T-helper 17 cell (primary cell): ENCODE data around the gene MST1. TPM values are rescaled to one million over a fixed set of nuclear protein-coding genes. Genes with fewer than 3 reads are reported as not detected.

ENCODE experiments used
- ATAC-seq: fragments of 150-1000 bp; cut with Tn5 transposase; 2 replicates; pipeline ENCODE4 v1.10.0; 2021; ENCODE audit warnings: mild to moderate bottlenecking, moderate library complexity
- DNase-seq, 3 donors: peaks; one replicate each; pipeline versions ENCODE4 v3.0.0 to v3.0.0-alpha.2; 2020 to 2021
- H3K9me3 ChIP-seq: one replicate; pipeline ENCODE4 v1.7.0; 2013; ENCODE audit warnings: low read length, mild to moderate bottlenecking; ENCODE audit not compliant: control insufficient read depth, poor library complexity, severe bottlenecking
- H3K27ac Mint-ChIP-seq: one replicate; pipeline ENCODE4 v1.8.0; 2022; ENCODE audit warnings: mild to moderate bottlenecking, moderate library complexity, mixed read lengths
- H3K27me3 Mint-ChIP-seq: one replicate; pipeline ENCODE4 v1.8.0; 2022; ENCODE audit warnings: mixed read lengths
- H3K36me3 Mint-ChIP-seq: one replicate; pipeline ENCODE4 v1.8.0; 2022; ENCODE audit warnings: low read depth, mixed read lengths
- H3K4me1 Mint-ChIP-seq: one replicate; pipeline ENCODE4 v1.8.0; 2022; ENCODE audit warnings: mild to moderate bottlenecking, mixed read lengths
- H3K4me3 Mint-ChIP-seq: one replicate; pipeline ENCODE4 v1.8.0; 2022; ENCODE audit warnings: mild to moderate bottlenecking, moderate library complexity, mixed read lengths
- total RNA-seq, 4 donors: library from RNA in 2 of 4; stranded (reverse) in 2 of 4; gene quantifications; one replicate each; pipeline ENCODE4 v1.2.3 and lab custom pipeline; 2022 to 2026

The MST1 gene
- total RNA-seq (10 to 100 TPM in 1 of 2 donors, 1 to 10 TPM in 1; 7.5 to 11.3 TPM), total RNA-seq (lab: John Stamatoyannopoulos, UW) (3.5 to 5.1 reads per million in 2 donors)

DNA sequence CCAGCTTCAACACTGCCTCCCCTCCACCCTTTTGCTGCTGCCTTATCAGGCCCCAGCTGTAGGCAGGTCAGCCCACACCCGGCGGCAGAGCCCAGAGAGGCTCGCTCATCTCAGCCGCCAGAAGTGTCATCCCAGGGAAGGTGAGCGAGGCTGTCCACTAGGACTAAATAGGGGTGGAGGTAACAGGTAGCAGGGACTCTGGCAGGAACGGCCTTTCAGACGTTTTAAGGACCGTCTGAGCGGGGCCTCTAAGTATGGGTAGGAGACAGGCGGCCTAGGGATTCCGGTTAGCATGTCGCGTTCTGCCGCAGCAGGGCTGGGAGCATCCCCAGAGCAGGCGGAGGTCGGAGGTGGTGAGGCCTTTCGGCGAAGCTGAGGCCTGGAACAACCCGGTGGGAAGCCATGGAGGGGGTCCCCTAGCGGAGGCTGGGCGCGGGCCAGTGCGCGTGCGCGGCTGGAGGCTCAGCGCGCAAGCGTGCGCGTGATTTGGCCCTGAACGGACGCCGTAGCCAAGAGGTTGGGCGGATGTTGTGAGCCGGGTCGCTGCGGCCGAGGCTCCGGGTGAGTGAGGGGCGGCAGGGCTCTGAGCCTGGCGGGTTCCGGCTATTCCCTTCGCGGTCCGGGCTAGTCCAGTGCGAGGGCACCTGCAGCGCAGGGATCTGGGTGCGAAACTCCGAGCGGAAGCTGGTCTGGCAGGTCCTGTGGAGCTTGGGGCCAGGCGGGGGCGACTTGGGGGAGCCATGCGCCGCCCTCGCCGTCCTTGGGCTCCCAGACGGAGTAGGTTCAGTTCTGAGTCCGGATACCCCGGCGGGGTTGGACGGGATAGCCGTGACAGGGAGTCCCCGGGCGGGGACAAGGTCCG lies at the start of gene MST1, which contains the start of gene RNF123:
Gene MST1 (minus strand): TSS at position 429 of the 862 bp plus-strand sequence. CDS start 783 bp downstream, outside the sequence.
Gene RNF123 (plus strand): TSS at position 512 of the 862 bp plus-strand sequence. CDS start 1,609 bp downstream, outside the sequence.
- Mint-ChIP-seq H3K4me1 (peaks cover 26% of the 10 kb centered on the region), H3K27me3 (peaks cover 5% of the 10 kb centered on the region)
- DNase-seq, result peak; percentile 89 to 92 (median 90)

GRCh38 chr3:49738067-49738713 lies 48.9 kb upstream of the MST1 start:
- Mint-ChIP-seq H3K27ac (no peak overlapping the region), H3K4me1 (peaks cover 6% of the 10 kb centered on the region), H3K4me3 (no peak overlapping the region), H3K36me3 (peaks cover 12% of the 10 kb centered on the region), H3K27me3 (no peaks in the 10 kb centered on the region)
- DNase-seq, result no peak
- H3K9me3 ChIP-seq, result no peaks in the 10 kb centered on the region
- ATAC-seq, result no peak

More for the DNA sequence above, at the start of gene MST1, which contains the start of gene RNF123:
- Mint-ChIP-seq H3K4me3 (peak within 1 kb of the TSS; percentile 98), H3K36me3 (no peaks in the 10 kb centered on the region), H3K27ac (peak within 1 kb of the TSS; percentile 98)
- H3K9me3 ChIP-seq, result no peaks in the 10 kb centered on the region
- peak; percentile 86 for ATAC-seq

DNA sequence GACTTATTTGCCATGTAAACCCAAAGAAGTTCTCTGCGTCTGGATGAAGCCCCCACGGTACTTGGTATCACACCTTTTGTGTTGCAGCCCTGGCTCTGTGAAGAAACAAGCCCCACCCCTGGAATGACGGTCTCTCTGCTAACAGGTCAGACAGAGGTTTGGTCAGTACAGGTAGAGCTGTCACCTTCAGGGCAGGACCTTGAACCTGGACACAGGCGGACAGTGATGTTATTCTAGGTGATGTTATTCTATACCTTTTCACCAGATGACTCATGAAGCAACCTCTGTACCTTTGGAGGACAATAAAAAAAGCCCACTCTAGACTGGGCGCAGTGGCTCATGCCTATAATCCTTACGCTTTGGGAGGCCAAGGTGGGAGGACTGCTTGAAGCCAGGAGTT lies 45.5 kb upstream of the MST1 start:
- DNase-seq (no peak), ATAC-seq (no peak)
- H3K27ac Mint-ChIP-seq, result no peak overlapping the region
- no peaks in the 10 kb centered on the region for H3K27me3 Mint-ChIP-seq
- H3K4me1 Mint-ChIP-seq, result peaks cover 3% of the 10 kb centered on the region
- no peaks in the 10 kb centered on the region for H3K9me3 ChIP-seq
- H3K4me3 Mint-ChIP-seq, result no peak overlapping the region
- H3K36me3 Mint-ChIP-seq, result peaks cover 12% of the 10 kb centered on the region

GRCh38 chr3:49733551-49733950 lies 44.3 kb upstream of the MST1 start:
- Mint-ChIP-seq H3K27me3 (no peaks in the 10 kb centered on the region), H3K36me3 (peaks cover 8% of the 10 kb centered on the region), H3K4me3 (no peak overlapping the region), H3K4me1 (peaks cover 3% of the 10 kb centered on the region), H3K27ac (no peak overlapping the region)
- ATAC-seq, result no peak
- no peak for DNase-seq
- H3K9me3 ChIP-seq, result no peaks in the 10 kb centered on the region

DNA sequence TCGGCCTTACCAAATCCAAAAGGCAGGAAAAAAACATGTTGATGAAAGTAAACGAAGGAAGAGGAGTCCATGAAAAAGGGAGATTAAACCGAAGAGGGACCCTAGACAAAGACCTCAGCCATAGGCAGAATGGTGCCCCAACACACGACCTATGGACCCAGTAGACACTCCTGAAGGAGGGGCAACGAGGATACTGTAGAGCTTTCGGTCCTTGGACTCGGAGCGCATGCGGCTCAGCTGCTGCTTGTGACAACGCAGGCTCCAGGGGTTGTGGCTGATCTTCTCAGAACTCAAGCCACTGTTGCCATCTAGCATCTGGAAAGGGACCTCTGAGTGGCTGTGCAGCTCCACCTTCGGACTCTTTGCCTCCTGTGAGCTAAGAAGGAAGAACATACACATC lies 43.3 kb upstream of the MST1 start:
- ATAC-seq (no peak), DNase-seq (no peak)
- no peaks in the 10 kb centered on the region for H3K9me3 ChIP-seq
- no peak overlapping the region for H3K4me3 Mint-ChIP-seq
- peaks cover 6% of the 10 kb centered on the region for H3K36me3 Mint-ChIP-seq
- peaks cover 3% of the 10 kb centered on the region for H3K4me1 Mint-ChIP-seq
- H3K27me3 Mint-ChIP-seq, result no peaks in the 10 kb centered on the region
- H3K27ac Mint-ChIP-seq, result no peak overlapping the region

DNA sequence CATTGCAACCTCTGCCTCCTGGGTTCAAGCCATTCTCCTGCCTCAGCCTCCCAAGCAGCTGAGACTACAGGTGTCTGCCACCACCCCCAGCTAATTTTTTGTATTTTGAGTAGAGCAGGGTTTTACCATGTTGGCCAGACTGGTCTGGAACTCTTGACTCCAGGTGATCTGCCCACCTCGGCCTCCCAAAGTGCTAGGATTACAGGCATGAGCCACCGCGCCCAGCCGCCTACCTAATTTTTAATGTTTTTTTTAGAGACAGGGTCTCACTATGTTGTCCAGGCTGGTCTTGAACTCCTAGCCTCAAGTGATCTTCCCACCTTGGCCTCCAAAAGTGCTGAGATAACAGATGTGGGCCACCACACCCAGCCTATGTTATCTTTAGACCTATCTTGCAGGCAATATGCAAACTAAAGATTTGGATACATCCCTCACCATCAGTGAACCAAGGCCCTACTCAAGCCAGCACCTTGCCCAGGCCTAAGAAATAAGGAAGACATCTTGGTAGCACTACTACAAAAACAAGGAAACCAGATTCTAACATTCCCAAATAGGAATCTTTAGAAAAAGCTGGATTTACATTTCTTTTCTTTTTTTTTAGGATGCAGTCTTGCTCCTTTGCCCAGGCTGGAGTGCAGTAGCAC lies 40.8 kb upstream of the MST1 start:
- Mint-ChIP-seq H3K4me1 (no peaks in the 10 kb centered on the region), H3K36me3 (peaks cover 3% of the 10 kb centered on the region), H3K27me3 (no peaks in the 10 kb centered on the region), H3K4me3 (no peak overlapping the region), H3K27ac (no peak overlapping the region)
- DNase-seq (no peak), ATAC-seq (no peak)
- H3K9me3 ChIP-seq, result no peaks in the 10 kb centered on the region

- no peaks in the 10 kb centered on the region for H3K9me3 ChIP-seq
- peaks cover 5% of the 10 kb centered on the region for H3K4me1 Mint-ChIP-seq
- DNase-seq, result no peak
- ATAC-seq, result no peak
- H3K4me3 Mint-ChIP-seq, result no peak overlapping the region
- no peaks in the 10 kb centered on the region for H3K27me3 Mint-ChIP-seq
- no peaks in the 10 kb centered on the region for H3K36me3 Mint-ChIP-seq
- H3K27ac Mint-ChIP-seq, result peak overlapping the region; percentile 8
These were observed 38.7 kb upstream of the MST1 start for GRCh38 chr3:49727924-49728361.

- no peak for ATAC-seq
- no peak overlapping the region for H3K4me3 Mint-ChIP-seq
- DNase-seq, result no peak
- no peaks in the 10 kb centered on the region for H3K27me3 Mint-ChIP-seq
- peak overlapping the region; percentile 24 for H3K27ac Mint-ChIP-seq
- H3K9me3 ChIP-seq, result no peaks in the 10 kb centered on the region
- peaks cover 8% of the 10 kb centered on the region for H3K4me1 Mint-ChIP-seq
- H3K36me3 Mint-ChIP-seq, result no peaks in the 10 kb centered on the region
These were observed 38.1 kb upstream of the MST1 start for GRCh38 chr3:49727154-49727923.

DNA sequence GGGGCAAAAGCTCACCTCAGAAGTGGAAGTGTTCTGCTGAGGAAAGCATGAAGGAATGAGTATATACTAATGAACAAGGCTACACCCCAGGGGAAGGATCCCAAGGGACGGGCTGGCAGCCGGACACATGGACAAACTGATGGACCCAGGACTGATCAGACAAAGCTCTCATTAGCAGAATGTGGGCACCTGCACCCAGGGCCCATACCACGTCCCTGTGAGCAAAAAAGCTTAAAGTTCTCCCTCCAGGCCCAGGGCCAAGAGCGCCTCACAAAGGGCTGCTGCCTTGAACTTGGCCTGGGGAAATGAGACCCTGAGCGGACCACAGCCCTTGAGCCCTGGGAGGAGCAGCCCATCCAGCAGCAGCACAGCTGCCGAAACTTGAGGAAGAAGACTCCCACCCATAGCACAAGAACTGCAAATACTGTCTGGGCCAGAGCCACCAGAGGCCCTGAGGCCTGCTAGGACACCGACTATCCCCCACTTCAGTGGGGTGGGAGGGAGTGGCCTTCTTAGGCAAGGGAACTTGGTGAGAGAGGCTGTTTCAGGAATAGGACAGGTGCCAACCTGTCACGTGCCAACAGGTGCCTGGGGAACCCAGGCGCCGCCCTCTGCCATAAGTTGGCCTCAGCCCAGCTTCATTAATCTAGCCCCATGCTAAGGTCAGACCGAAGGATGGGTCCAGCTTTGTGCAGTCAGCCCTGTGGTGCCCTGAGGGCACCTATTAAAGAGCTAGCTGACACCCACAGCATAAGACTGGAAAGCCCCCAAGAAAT lies 36.8 kb upstream of the MST1 start:
- H3K36me3 Mint-ChIP-seq, result no peaks in the 10 kb centered on the region
- peak overlapping the region; percentile 97 for H3K27ac Mint-ChIP-seq
- DNase-seq, result no peak
- H3K4me1 Mint-ChIP-seq, result peaks cover 11% of the 10 kb centered on the region
- H3K4me3 Mint-ChIP-seq, result no peak overlapping the region
- no peaks in the 10 kb centered on the region for H3K27me3 Mint-ChIP-seq
- H3K9me3 ChIP-seq, result no peaks in the 10 kb centered on the region
- no peak for ATAC-seq

GRCh38 chr3:49724586-49724985 lies 35.3 kb upstream of the MST1 start:
- DNase-seq (peak; percentile 40 to 45 (median 41)), ATAC-seq (peak; percentile 51)
- H3K27me3 Mint-ChIP-seq, result no peaks in the 10 kb centered on the region
- no peaks in the 10 kb centered on the region for H3K9me3 ChIP-seq
- H3K27ac Mint-ChIP-seq, result peak overlapping the region; percentile 97
- H3K4me1 Mint-ChIP-seq, result peaks cover 22% of the 10 kb centered on the region
- peak overlapping the region; percentile 93 for H3K4me3 Mint-ChIP-seq
- H3K36me3 Mint-ChIP-seq, result no peaks in the 10 kb centered on the region

GRCh38 chr3:49723628-49724551 lies 34.6 kb upstream of the MST1 start, which contains the start of gene GMPPB:
GMPPB (minus strand) TSS chr3:49723951; CDS start chr3:49723726, 225 bp downstream.
- Mint-ChIP-seq H3K4me3 (peak within 1 kb of the TSS; percentile 93), H3K36me3 (no peaks in the 10 kb centered on the region), H3K27ac (peak within 1 kb of the TSS; percentile 97), H3K4me1 (peaks cover 24% of the 10 kb centered on the region), H3K27me3 (no peaks in the 10 kb centered on the region)
- H3K9me3 ChIP-seq, result no peaks in the 10 kb centered on the region
- ATAC-seq (peak; percentile 79), DNase-seq (peak; percentile 88 to 90 (median 89))
